NCI-H1694 (cell line): ENCODE data around the gene GLCE.
"Not testable (repeated sequence)": the region's sequence is repeated elsewhere in the genome, so short reads cannot be mapped to it uniquely, and the experiment has no call there.

Source experiments
- DNase-seq: peaks from one replicate; lab custom pipeline; 2025; lab: John Stamatoyannopoulos, UW

The GLCE gene

DNA sequence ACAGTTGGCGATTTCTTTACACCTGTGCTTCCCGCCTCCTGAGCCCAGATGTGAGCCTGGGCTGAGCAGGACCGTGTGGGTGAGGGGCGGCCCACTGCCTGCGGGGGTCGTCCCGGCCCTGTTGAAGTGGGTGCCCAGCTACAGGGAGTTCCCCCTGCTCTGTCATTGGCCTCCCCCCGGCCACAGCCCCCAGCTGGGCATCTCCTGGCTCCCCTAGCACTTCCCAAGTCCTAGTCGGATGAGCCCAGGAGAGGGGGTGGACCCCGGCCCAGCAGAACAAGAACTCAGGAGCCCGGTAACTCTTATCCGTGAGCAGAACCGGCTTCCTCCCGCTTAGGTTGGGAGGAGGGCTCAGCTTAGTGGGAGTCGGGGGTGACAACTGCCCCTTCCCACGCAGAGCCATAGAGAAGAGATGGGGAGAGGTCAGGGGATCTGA lies 139.0 kb downstream of the GLCE start:
- no peak for DNase-seq

- no peak for DNase-seq
These were observed 139.6 kb downstream of the GLCE start for GRCh38 chr15:69299943-69300588.

GRCh38 chr15:69301101-69301500 lies 140.7 kb downstream of the GLCE start:
- not testable (repeated sequence) for DNase-seq

- DNase-seq = not testable (repeated sequence)
These were observed 141.7 kb downstream of the GLCE start for GRCh38 chr15:69302087-69302486.

DNA sequence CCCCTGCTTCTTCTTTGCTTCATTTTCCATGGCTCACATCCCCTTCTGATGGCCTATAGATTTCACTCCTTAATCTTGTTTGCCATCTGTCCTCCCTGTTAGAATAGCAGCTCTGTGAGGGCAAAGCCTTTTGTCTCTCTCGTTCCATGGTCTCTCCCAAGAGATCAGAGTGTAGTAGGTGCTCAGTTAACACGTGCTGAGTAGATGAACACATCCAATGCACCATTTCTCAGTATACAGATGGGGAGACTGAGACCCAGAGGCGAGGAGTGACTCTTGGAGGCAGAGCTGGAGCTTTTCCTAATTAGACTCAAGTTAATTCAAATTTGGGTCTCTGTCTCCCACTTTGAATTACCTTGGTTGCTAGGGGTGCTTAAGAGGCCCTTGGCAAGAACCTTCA lies 142.5 kb downstream of the GLCE start:
- no peak for DNase-seq

DNA sequence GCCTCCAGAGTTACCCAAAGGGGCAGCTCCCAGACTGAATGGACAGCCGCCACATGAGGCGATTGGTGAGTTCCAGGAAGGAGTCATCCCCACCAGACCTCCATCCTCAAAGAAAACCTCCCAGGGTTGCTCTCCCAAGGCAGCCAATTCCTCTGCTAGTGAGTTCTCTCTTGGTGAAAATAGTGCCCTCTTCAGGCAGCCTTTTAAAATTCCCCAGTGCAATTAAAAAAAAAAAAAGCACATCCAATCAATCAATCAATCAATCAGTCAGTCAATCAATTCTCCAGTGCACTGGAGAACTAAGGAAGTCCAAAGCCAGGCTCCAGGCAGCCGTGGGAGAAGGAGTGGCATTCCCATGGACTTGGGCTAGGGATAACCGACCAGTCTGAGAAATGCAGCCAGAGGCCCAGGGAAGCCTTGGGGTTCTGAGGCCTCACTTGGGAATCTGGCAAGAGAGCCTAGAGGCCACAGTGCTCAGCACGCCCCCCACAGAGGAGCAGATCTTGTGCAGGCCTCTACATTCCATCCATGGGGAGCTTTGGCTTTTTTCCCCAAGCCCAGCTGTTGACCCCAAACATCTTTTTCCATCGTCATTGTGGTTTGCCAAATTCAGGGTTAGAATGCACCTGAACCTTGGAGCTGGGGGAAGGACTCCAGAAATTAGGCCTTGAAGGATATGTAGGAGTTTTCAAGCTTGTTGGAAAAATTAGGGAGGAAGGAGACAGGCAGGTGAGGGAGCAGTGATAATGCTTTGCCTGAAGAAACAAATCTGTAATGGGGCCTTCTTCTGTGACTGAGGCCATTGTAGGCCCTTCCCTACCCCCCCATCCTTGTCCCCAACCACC lies 143.1 kb downstream of the GLCE start:
- DNase-seq = no peak

- no peak for DNase-seq
These were observed 143.7 kb downstream of the GLCE start for GRCh38 chr15:69304182-69304545.

DNA sequence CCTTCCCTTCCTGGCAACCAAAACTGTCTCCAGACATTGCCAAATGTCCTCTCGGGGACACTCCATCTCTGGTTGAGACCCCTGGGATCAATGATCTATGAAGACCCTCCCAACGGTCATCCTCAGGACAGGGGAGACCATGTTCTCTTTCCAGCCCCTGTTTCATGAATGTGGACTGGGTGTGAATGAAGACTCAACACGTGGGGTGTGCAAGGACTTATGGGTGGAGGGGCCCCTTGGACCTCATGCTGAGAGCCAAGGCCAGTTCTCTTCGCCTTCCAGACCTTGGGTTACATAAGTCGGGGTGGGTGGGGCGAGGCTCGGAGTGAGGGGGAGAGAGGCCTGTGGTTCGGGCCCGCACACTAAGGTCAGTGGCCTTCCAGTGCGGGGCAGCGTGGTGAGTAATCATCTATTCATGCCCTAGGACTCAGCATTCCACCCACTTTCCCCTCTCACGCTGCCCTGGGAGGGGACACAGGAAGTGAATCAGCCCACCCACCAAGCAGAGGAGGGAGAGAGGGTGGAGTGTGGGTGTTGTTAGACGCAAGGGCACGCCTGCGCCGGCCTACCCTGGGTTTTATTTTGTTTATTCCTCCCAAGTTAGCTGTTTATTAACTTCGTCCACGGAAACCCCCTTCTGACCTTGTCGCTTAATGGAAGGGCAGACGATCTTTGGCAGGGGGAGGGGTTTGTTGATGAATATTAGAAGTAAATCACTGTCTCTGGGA lies 144.9 kb downstream of the GLCE start:
- no peak for DNase-seq

DNA sequence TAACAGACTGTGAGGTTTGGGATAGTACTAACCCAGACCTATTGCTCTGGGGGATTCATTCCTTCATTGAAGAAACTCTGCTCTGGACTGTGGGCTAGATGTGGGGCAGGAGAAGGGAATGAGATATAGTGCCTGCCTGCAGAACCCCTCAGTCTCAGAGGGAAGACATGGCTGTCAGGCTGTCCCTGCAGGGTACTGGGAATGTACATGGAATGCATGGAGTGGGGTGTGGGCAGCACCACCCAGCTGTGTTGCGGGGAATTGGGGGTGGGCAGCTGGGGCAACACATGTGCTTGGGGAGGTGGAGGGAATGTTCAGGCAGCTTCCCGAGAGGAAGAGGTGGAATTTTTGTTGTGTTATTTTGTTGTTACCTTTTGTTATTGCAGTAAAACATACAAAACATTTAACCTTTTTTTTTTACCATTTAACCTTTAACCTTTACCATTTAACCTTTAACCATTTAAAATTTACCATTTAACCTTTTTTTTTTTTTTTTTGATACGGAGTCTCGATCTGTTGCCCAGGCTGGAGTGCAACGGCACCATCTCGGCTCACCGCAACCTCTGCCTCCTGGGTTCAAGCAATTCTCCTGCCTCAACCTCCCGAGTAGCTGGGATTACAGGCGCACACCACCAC lies 145.6 kb downstream of the GLCE start:
- DNase-seq = no peak

DNA sequence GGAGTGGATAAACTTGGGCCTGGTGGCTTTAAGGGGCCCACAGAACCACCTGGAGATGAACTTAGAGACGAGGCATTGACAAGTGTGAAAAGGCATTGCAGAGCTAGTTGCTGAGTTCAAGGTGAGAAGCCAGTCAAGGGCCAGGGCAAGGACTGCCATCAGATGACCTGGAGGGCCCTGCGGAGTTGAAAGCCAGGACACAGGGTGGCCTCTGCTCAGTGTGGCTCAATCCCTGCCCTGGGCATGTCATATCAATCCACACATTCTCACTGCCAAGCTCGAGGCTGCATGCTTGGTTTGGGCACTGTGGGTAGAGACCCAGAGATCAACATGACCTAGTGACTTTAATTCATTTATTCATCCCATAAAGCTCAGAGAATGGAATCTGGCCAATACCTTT lies 147.5 kb downstream of the GLCE start:
- no peak for DNase-seq

- DNase-seq = no peak
These were observed 148.5 kb downstream of the GLCE start for GRCh38 chr15:69308949-69309348.

- no peak for DNase-seq
These were observed 150.9 kb downstream of the GLCE start for GRCh38 chr15:69311319-69311721.

- DNase-seq = no peak
These were observed 153.1 kb downstream of the GLCE start for GRCh38 chr15:69313432-69314000.

DNA sequence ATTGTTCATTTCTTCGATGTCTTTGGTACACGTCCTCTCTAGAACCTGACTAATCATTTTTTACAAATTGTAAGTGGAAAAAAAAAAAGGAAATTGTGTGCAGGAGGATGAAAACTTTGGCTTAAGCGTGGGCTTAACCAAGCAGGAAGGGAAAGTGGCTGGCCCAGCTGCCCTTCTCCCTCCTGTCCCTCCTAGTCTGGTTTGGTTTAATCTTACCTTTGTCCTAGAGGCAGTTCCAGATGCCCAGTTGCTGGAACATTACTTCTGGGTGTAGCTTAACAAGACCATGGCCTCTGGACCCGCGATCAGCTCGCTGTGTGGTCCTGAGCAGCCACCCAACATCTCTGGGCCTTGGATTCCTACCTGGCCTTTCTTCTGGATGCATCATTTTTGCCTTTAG lies 153.7 kb downstream of the GLCE start:
- DNase-seq = no peak

- DNase-seq = no peak
These were observed 154.3 kb downstream of the GLCE start for GRCh38 chr15:69314736-69315135.

DNA sequence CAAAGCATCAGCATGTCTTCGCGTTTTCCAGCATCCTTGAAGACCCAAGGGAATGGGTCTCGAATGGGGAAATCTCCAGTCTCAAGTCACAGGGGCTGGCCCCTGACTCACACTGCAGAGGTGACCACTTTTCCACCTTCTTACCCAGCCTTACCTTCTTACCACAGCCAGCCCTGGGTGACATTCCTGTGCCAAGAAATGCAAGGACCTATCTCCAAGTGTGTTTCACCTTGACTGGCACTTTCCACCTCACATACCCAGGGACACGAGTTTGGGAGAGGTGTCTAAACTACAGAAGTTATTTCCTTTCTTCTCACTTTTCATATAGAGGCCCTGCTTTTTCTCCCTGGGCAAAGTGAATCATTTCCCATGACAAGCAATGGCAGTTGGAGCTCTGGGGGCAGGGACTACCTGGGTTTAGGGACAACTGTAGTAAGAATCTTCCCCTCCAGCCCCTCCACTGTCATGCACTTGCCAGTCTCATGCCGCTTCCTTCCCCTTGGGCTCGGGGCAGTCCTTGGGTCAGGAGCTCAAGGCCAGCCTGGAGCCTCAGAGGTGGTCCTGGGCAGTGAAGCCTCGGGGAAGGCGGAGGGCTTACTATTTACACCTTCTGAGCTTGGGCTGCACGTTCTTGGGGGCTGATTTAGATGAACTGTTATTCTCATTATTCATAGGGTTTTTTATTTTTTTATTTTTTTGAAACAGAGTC lies 155.1 kb downstream of the GLCE start:
- DNase-seq = no peak

- no peak for DNase-seq
These were observed 155.9 kb downstream of the GLCE start for GRCh38 chr15:69316291-69316690.

- DNase-seq = no peak
These were observed 157.0 kb downstream of the GLCE start for GRCh38 chr15:69317392-69317841.

GRCh38 chr15:69318033-69318432 lies 157.6 kb downstream of the GLCE start:
- no peak for DNase-seq

GRCh38 chr15:69319384-69320375 lies 159.2 kb downstream of the GLCE start:
- no peak for DNase-seq
